Naive thymus-derived CD4-positive, alpha-beta T cell (primary cell): Measurements from ENCODE around the gene ELL2. TPM values are rescaled to one million over a fixed set of nuclear protein-coding genes. Genes with fewer than 3 reads are reported as not detected.

Experiments used
- ATAC-seq: fragments of 150-1000 bp; cut with Tn5 transposase; 2 replicates; pipeline ENCODE4 v1.10.0; 2021; ENCODE audit warnings: mild to moderate bottlenecking, moderate library complexity
- CTCF ChIA-PET: fragments of 350-600 bp; sonication (Branson Sonifier 250); formaldehyde crosslinking; loops from one replicate; lab custom pipeline; 2021; ENCODE audit warnings: antibody characterized with exemption; lab: Charles Lee
- POLR2A ChIA-PET: fragments of 350-600 bp; sonication (Branson Sonifier 250); formaldehyde crosslinking; loops from one replicate; lab custom pipeline; 2021; ENCODE audit warnings: antibody characterized with exemption, inconsistent platforms; lab: Charles Lee
- DNase-seq, 9 donors: peaks; one replicate each; pipeline versions ENCODE4 v3.0.0 to v3.0.0-alpha.2; 2020 to 2022; ENCODE audit warnings: mixed read lengths in 1 of 9
- H3K27ac ChIP-seq: one replicate; pipeline ENCODE4 v1.7.0; 2013; ENCODE audit warnings: mild to moderate bottlenecking, low read depth, low read length, moderate library complexity
- H3K27me3 ChIP-seq, 2 donors: one replicate each; pipeline ENCODE4 v1.7.0; 2013; ENCODE audit warnings: low read length in 2 of 2, mild to moderate bottlenecking in 2 of 2, moderate library complexity in 2 of 2; ENCODE audit not compliant: control insufficient read depth in 2 of 2, insufficient read depth in 2 of 2
- H3K36me3 ChIP-seq, 3 experiments: 1 replicate in 2 of 3; 2 replicates in 1 of 3; pipeline ENCODE4 v1.7.0; 2013; ENCODE audit warnings: low read length in 3 of 3, mild to moderate bottlenecking in 3 of 3, moderate library complexity in 1 of 3; ENCODE audit not compliant: insufficient read depth in 3 of 3, control insufficient read depth in 2 of 3
- H3K4me1 ChIP-seq, 2 donors: one replicate each; pipeline ENCODE4 v1.7.0; 2013; ENCODE audit warnings: low read length in 2 of 2, mild to moderate bottlenecking in 2 of 2, moderate library complexity in 1 of 2; ENCODE audit not compliant: control insufficient read depth in 2 of 2, insufficient read depth in 2 of 2
- H3K4me3 ChIP-seq: 2 replicates; pipeline ENCODE4 v1.7.0; 2013; ENCODE audit warnings: mild to moderate bottlenecking, low read length
- H3K9me3 ChIP-seq, 3 experiments: 1 replicate in 2 of 3; 2 replicates in 1 of 3; pipeline ENCODE4 v1.7.0; 2013; ENCODE audit warnings: low read length in 3 of 3; ENCODE audit not compliant: control insufficient read depth in 2 of 3
- H3K27ac Mint-ChIP-seq, 9 donors: one replicate each; pipeline ENCODE4 v1.8.0; 2020 to 2022; ENCODE audit warnings: mixed read lengths in 9 of 9, mild to moderate bottlenecking in 8 of 9, moderate library complexity in 5 of 9, inconsistent platforms in 2 of 9
- H3K27me3 Mint-ChIP-seq, 5 donors: one replicate each; pipeline ENCODE4 v1.8.0; 2021 to 2022; ENCODE audit warnings: mixed read lengths in 5 of 5, mild to moderate bottlenecking in 1 of 5
- H3K36me3 Mint-ChIP-seq, 5 donors: one replicate each; pipeline ENCODE4 v1.8.0; 2020 to 2022; ENCODE audit warnings: mixed read lengths in 5 of 5, mild to moderate bottlenecking in 3 of 5, inconsistent platforms in 1 of 5
- H3K4me1 Mint-ChIP-seq, 7 donors: one replicate each; pipeline ENCODE4 v1.8.0; 2020 to 2022; ENCODE audit warnings: mixed read lengths in 7 of 7, mild to moderate bottlenecking in 3 of 7, inconsistent platforms in 1 of 7
- H3K4me3 Mint-ChIP-seq, 10 donors: one replicate each; pipeline ENCODE4 v1.8.0; 2020 to 2022; ENCODE audit warnings: mild to moderate bottlenecking in 10 of 10, mixed read lengths in 10 of 10, moderate library complexity in 6 of 10, inconsistent platforms in 2 of 10
- H3K9me3 Mint-ChIP-seq, 11 donors: one replicate each; pipeline ENCODE4 v1.8.0; 2020 to 2022; ENCODE audit warnings: mixed read lengths in 11 of 11, mild to moderate bottlenecking in 4 of 11, inconsistent platforms in 1 of 11, moderate library complexity in 1 of 11
- intact Hi-C, 2 donors: fragments of 100-400 bp; cut with micrococcal nuclease; formaldehyde crosslinking; loops; one replicate each; pipeline ENCODE4 v1.15.1; 2023
- polyA plus RNA-seq, 2 donors: library from polyadenylated mRNA; unstranded; fragments of 300-500 nt; fragmentation: Illumina TruSeq; gene quantifications; one replicate each; pipeline ENCODE4 v1.2.3, GENCODE V29; 2021
- total RNA-seq, 6 experiments: library from RNA in 5 of 6; stranded (reverse) in 5 of 6; gene quantifications; 1 replicate in 5 of 6; 2 replicates in 1 of 6; pipeline ENCODE4 v1.2.3 and lab custom pipeline; 2021 to 2026

The ELL2 gene
- total and polyA plus RNA-seq, 7 experiments from 2014 or later = 1.9 to 65.8 (median 14.0) TPM

DNA sequence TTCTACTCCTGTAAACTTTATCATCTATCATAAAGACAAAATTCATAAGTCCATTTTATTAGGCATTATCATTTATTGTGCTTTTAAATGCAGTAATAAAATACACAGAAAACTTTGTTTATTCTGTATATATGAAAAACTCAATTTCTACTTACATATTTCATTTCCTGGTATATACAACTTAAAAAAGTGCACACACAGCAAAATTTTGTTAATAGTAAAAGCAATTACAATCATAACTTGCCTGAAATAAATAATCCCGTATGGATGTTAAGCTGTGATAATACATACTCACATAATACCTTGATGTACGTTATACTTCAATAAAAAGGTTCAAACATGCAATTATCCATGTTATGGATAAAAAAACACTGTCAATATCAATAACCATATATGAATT is 19.2 kb downstream of the ELL2 start:
- DNase-seq (no peak), ATAC-seq (no peak)
- H3K9me3 ChIP-seq = no peaks in the 10 kb centered on the region
- Mint-ChIP-seq H3K27me3 (no peaks in the 10 kb centered on the region), H3K4me1 (peaks cover 5 to 34% (median 12%) of the 10 kb centered on the region in 7 donors), H3K9me3 (peaks cover 0 to 8% (median 0%) of the 10 kb centered on the region in 11 donors), H3K4me3 (no peak overlapping the region), H3K36me3 (peaks cover 0 to 23% (median 14%) of the 10 kb centered on the region in 5 donors), H3K27ac (no peak overlapping the region)
- H3K4me3 ChIP-seq = no peak overlapping the region
- H3K4me1 ChIP-seq = no peaks in the 10 kb centered on the region
- H3K27ac ChIP-seq = no peak overlapping the region
- no peaks in the 10 kb centered on the region for H3K36me3 ChIP-seq
- POLR2A ChIA-PET = no interaction called here
- H3K27me3 ChIP-seq = no peaks in the 10 kb centered on the region
- CTCF ChIA-PET = no interaction called here
- intact Hi-C loops = loop anchor here in 1 of 2 donors (5.0 kb wide), 1 partner anchor 45 kb away; no protein-coding TSS in a partner anchor

DNA sequence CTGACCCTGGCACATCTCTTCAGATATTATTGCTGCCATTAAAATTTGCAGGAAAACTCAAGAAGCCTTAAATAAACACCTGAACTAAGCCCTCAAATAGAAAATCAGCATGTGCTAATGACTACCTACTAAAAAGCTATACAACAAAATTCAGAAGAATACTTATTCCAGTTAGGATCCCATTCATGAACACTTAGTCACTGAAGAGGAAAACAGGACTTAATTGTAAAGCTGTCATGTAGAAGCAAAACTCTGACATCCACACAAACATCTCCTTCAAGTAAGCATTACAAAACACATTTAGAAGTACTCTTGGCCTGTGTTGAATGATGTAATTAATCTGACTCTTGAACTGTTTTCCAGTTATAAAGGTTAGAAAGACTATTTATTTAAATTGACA is 19.9 kb downstream of the ELL2 start:
- DNase-seq (no peak), ATAC-seq (no peak)
- Histone ChIP-seq H3K4me3 (no peak overlapping the region), H3K27me3 (no peaks in the 10 kb centered on the region), H3K9me3 (no peaks in the 10 kb centered on the region), H3K36me3 (no peaks in the 10 kb centered on the region), H3K4me1 (no peaks in the 10 kb centered on the region), H3K27ac (no peak overlapping the region)
- ChIA-PET CTCF (interaction anchor here (1.1 kb wide), 1 partner anchor 27 kb away, joined by 3 read pairs; no protein-coding TSS in a partner anchor), POLR2A (no interaction called here)
- no peaks in the 10 kb centered on the region for H3K27me3 Mint-ChIP-seq
- intact Hi-C loops = loop anchor here in 1 of 2 donors (5.0 kb wide), 1 partner anchor 44 kb away; no protein-coding TSS in a partner anchor
- H3K36me3 Mint-ChIP-seq = peaks cover 0 to 22% (median 14%) of the 10 kb centered on the region in 5 donors
- H3K4me1 Mint-ChIP-seq = peaks cover 5 to 31% (median 12%) of the 10 kb centered on the region in 7 donors
- H3K9me3 Mint-ChIP-seq = peaks cover 0 to 8% (median 0%) of the 10 kb centered on the region in 11 donors
- no peak overlapping the region for H3K27ac Mint-ChIP-seq
- H3K4me3 Mint-ChIP-seq = no peak overlapping the region

- intact Hi-C loops = loop anchor here in 1 of 2 donors (5.0 kb wide), 1 partner anchor 44 kb away; no protein-coding TSS in a partner anchor
- H3K4me3 Mint-ChIP-seq = no peak overlapping the region
- peaks cover 0 to 4% (median 0%) of the 10 kb centered on the region in 11 donors for H3K9me3 Mint-ChIP-seq
- peaks cover 0 to 24% (median 6%) of the 10 kb centered on the region in 7 donors for H3K4me1 Mint-ChIP-seq
- no peak overlapping the region for H3K27ac Mint-ChIP-seq
- no peak for ATAC-seq
- H3K36me3 Mint-ChIP-seq = peaks cover 0 to 18% (median 9%) of the 10 kb centered on the region in 5 donors
- DNase-seq = no peak
- Histone ChIP-seq H3K27ac (no peak overlapping the region), H3K4me1 (no peaks in the 10 kb centered on the region), H3K36me3 (no peaks in the 10 kb centered on the region), H3K4me3 (no peak overlapping the region), H3K9me3 (no peaks in the 10 kb centered on the region), H3K27me3 (no peaks in the 10 kb centered on the region)
- ChIA-PET CTCF (interaction anchor here (1.1 kb wide), 1 partner anchor 26 kb away, joined by 3 read pairs; no protein-coding TSS in a partner anchor), POLR2A (no interaction called here)
- H3K27me3 Mint-ChIP-seq = no peaks in the 10 kb centered on the region
These were observed 20.6 kb downstream of the ELL2 start for GRCh38 chr5:95940758-95941682.

GRCh38 chr5:95939465-95939864 is 22.2 kb downstream of the ELL2 start:
- H3K9me3 Mint-ChIP-seq = no peaks in the 10 kb centered on the region
- H3K4me3 Mint-ChIP-seq = no peak overlapping the region
- no peak overlapping the region for H3K27ac Mint-ChIP-seq
- no peak for ATAC-seq
- H3K4me3 ChIP-seq = no peak overlapping the region
- H3K9me3 ChIP-seq = no peaks in the 10 kb centered on the region
- H3K36me3 ChIP-seq = no peaks in the 10 kb centered on the region
- no peak for DNase-seq
- H3K27ac ChIP-seq = no peak overlapping the region
- H3K4me1 Mint-ChIP-seq = peaks cover 0 to 11% (median 0%) of the 10 kb centered on the region in 7 donors
- intact Hi-C loops = no loop called here
- peaks cover 0 to 12% (median 0%) of the 10 kb centered on the region in 5 donors for H3K36me3 Mint-ChIP-seq
- POLR2A ChIA-PET = no interaction called here
- no peaks in the 10 kb centered on the region for H3K27me3 ChIP-seq
- CTCF ChIA-PET = no interaction called here
- no peaks in the 10 kb centered on the region for H3K4me1 ChIP-seq
- no peaks in the 10 kb centered on the region for H3K27me3 Mint-ChIP-seq

- H3K9me3 Mint-ChIP-seq = no peaks in the 10 kb centered on the region
- Histone ChIP-seq H3K4me3 (no peak overlapping the region), H3K4me1 (no peaks in the 10 kb centered on the region), H3K9me3 (no peaks in the 10 kb centered on the region), H3K36me3 (no peaks in the 10 kb centered on the region), H3K27me3 (no peaks in the 10 kb centered on the region), H3K27ac (no peak overlapping the region)
- ChIA-PET CTCF (no interaction called here), POLR2A (no interaction called here)
- H3K4me1 Mint-ChIP-seq = peaks cover 0 to 15% (median 0%) of the 10 kb centered on the region in 7 donors
- peaks cover 0 to 12% (median 0%) of the 10 kb centered on the region in 5 donors for H3K36me3 Mint-ChIP-seq
- DNase-seq (no peak), ATAC-seq (no peak)
- no peak overlapping the region for H3K27ac Mint-ChIP-seq
- no peak overlapping the region for H3K4me3 Mint-ChIP-seq
- no peaks in the 10 kb centered on the region for H3K27me3 Mint-ChIP-seq
- intact Hi-C loops = no loop called here
These were observed 22.9 kb downstream of the ELL2 start for GRCh38 chr5:95938766-95939165.

GRCh38 chr5:95938347-95938746 is 23.3 kb downstream of the ELL2 start:
- DNase-seq (no peak), ATAC-seq (no peak)
- Mint-ChIP-seq H3K27me3 (no peaks in the 10 kb centered on the region), H3K27ac (no peak overlapping the region), H3K9me3 (no peaks in the 10 kb centered on the region), H3K4me3 (no peak overlapping the region), H3K4me1 (peaks cover 0 to 15% (median 0%) of the 10 kb centered on the region in 7 donors), H3K36me3 (peaks cover 0 to 12% (median 0%) of the 10 kb centered on the region in 5 donors)
- H3K27me3 ChIP-seq = no peaks in the 10 kb centered on the region
- H3K27ac ChIP-seq = no peak overlapping the region
- no peaks in the 10 kb centered on the region for H3K4me1 ChIP-seq
- H3K4me3 ChIP-seq = no peak overlapping the region
- H3K36me3 ChIP-seq = no peaks in the 10 kb centered on the region
- ChIA-PET POLR2A (no interaction called here), CTCF (no interaction called here)
- intact Hi-C loops = no loop called here
- no peaks in the 10 kb centered on the region for H3K9me3 ChIP-seq
